GM23248 (cell line): ENCODE measurements around the gene RRAS.

Source experiments
- EZH2 ChIP-seq: fragments of 200-600 bp; sonication (generic); IDR thresholded peaks from 2 replicates; pipeline ENCODE4 v1.6.1; 2018; ENCODE audit warnings: antibody characterized with exemption, mild to moderate bottlenecking; ENCODE audit not compliant: insufficient read depth, poor library complexity, severe bottlenecking
- EZH2phosphoT487 ChIP-seq: fragments of 200-600 bp; sonication (generic); IDR thresholded peaks from 2 replicates; pipeline ENCODE4 v1.6.1; 2018; ENCODE audit warnings: antibody characterized with exemption, moderate library complexity, mild to moderate bottlenecking, low read depth; ENCODE audit not compliant: insufficient read depth

GRCh38 chr19:49646586-49646985 is 6.6 kb upstream of the RRAS start:
- no peak for TF ChIP-seq EZH2
- no peak for TF ChIP-seq EZH2phosphoT487
